Small intestine (tissue), 7 donors: ENCODE results near the gene C4A. TPM values are rescaled to one million over a fixed set of nuclear protein-coding genes. Genes with fewer than 3 reads are reported as not detected.

Experiments
- DNase-seq, 2 donors: peaks; one replicate each; pipeline versions ENCODE4 v3.0.0 to v3.0.0-alpha.2; 2013
- FAIRE-seq: peaks from 2 replicates; lab custom pipeline; 2012; peaks lifted over from hg19 to GRCh38; lab: Jason Lieb, UNC
- H3K27ac ChIP-seq, 3 donors: one replicate each; pipeline ENCODE4 v1.5.1; 2013; ENCODE audit warnings: low read length in 2 of 3, mild to moderate bottlenecking in 2 of 3, control low read depth in 1 of 3, inconsistent platforms in 1 of 3, low read depth in 1 of 3, moderate library complexity in 1 of 3
- H3K27me3 ChIP-seq, 3 donors: one replicate each; pipeline ENCODE4 v1.6.1; 2013; ENCODE audit warnings: low read length in 3 of 3, inconsistent platforms in 1 of 3; ENCODE audit not compliant: control insufficient read depth in 3 of 3, insufficient read depth in 3 of 3
- H3K36me3 ChIP-seq, 3 donors: one replicate each; pipeline ENCODE4 v1.6.1; 2013; ENCODE audit warnings: low read length in 3 of 3, inconsistent platforms in 1 of 3, low read depth in 1 of 3, mild to moderate bottlenecking in 1 of 3, moderate library complexity in 1 of 3; ENCODE audit not compliant: control insufficient read depth in 3 of 3, insufficient read depth in 2 of 3
- H3K4me1 ChIP-seq, 3 donors: one replicate each; pipeline ENCODE4 v1.6.1; 2013; ENCODE audit warnings: low read length in 2 of 3, inconsistent platforms in 1 of 3, low read depth in 1 of 3, mild to moderate bottlenecking in 1 of 3, moderate library complexity in 1 of 3; ENCODE audit not compliant: control insufficient read depth in 3 of 3, insufficient read depth in 2 of 3
- H3K4me3 ChIP-seq, 3 donors: one replicate each; pipeline ENCODE4 v1.5.1; 2013; ENCODE audit warnings: low read length in 3 of 3, control low read depth in 1 of 3, inconsistent platforms in 1 of 3, low read depth in 1 of 3, mild to moderate bottlenecking in 1 of 3, moderate library complexity in 1 of 3
- H3K9me3 ChIP-seq, 2 donors: one replicate each; pipeline ENCODE4 v1.6.1; 2013; ENCODE audit warnings: low read depth in 1 of 2, low read length in 1 of 2; ENCODE audit not compliant: control insufficient read depth in 2 of 2, insufficient read depth in 1 of 2
- WGBS, 3 donors: extraction: QIAGEN DNeasy Blood & Tissue Kit; methylation state at CpG; one replicate each; pipeline ENCODE4 v1.1.7; 2013; 5-methylcytosine and 5-hydroxymethylcytosine counted together
- polyA plus RNA-seq, 4 donors: library from polyadenylated mRNA; stranded (reverse) in 3 of 4; unstranded in 1 of 4; fragments of 200-250 nt in 3 of 4; fragments of 120-200 nt in 1 of 4; gene quantifications; one replicate each; pipeline versions ENCODE4 v1.2.1 to v1.2.3, GENCODE V29; 2013
- donor health status: healthy with polysubstance abuse.
- donor health status: control.
- donor health status: control.
- donor health status: Bipolar disorder and iron deficiency.
- donor health status: healthy.

C4A gene
- polyA plus RNA-seq, 4 donors = 4.0 to 64.7 (median 26.1) TPM

GRCh38 chr6:31965700-31966099 is 16.2 kb upstream of the C4A start:
- DNase-seq (no peak), FAIRE-seq (no peak)
- Histone ChIP-seq H3K9me3 (no peaks in the 10 kb centered on the region), H3K27ac (no peak overlapping the region), H3K4me3 (no peak overlapping the region), H3K4me1 (peaks cover 0 to 1% (median 0%) of the 10 kb centered on the region in 3 donors), H3K36me3 (peaks cover 28 to 94% (median 35%) of the 10 kb centered on the region in 3 donors), H3K27me3 (no peaks in the 10 kb centered on the region)
- WGBS, 3 donors = 91 to 94% (median 92%) methylated on average over 13 of the region's 13 CpGs

GRCh38 chr6:31966506-31966905 is 15.4 kb upstream of the C4A start:
- Histone ChIP-seq H3K36me3 (peaks cover 26 to 95% (median 35%) of the 10 kb centered on the region in 3 donors), H3K9me3 (no peaks in the 10 kb centered on the region), H3K4me1 (peaks cover 2 to 7% (median 3%) of the 10 kb centered on the region in 3 donors), H3K27ac (no peak overlapping the region), H3K27me3 (no peaks in the 10 kb centered on the region), H3K4me3 (no peak overlapping the region)
- FAIRE-seq = no peak
- DNase-seq = no peak
- 92 to 94% (median 93%) methylated on average over 7 of the region's 7 CpGs for WGBS, 3 donors

GRCh38 chr6:31966997-31967925 is 14.6 kb upstream of the C4A start:
- Histone ChIP-seq H3K27me3 (no peaks in the 10 kb centered on the region), H3K27ac (peak overlapping the region in 1 of 3 donors; percentile 6), H3K4me1 (peaks cover 2 to 7% (median 3%) of the 10 kb centered on the region in 3 donors), H3K4me3 (no peak overlapping the region), H3K36me3 (peaks cover 21 to 88% (median 35%) of the 10 kb centered on the region in 3 donors), H3K9me3 (no peaks in the 10 kb centered on the region)
- WGBS, 3 donors = 81 to 87% (median 84%) methylated on average over 10 of the region's 10 CpGs
- no peak for FAIRE-seq
- no peak for DNase-seq

- Histone ChIP-seq H3K4me3 (no peak overlapping the region), H3K27ac (peak overlapping the region in 1 of 3 donors; percentile 6), H3K27me3 (no peaks in the 10 kb centered on the region), H3K4me1 (peaks cover 2 to 8% (median 3%) of the 10 kb centered on the region in 3 donors), H3K9me3 (no peaks in the 10 kb centered on the region), H3K36me3 (peaks cover 20 to 81% (median 35%) of the 10 kb centered on the region in 3 donors)
- 83 to 85% (median 85%) methylated on average over 3 of the region's 3 CpGs for WGBS, 3 donors
- no peak for FAIRE-seq
- no peak for DNase-seq
Observed at GRCh38 chr6:31967926-31968320, 13.9 kb upstream of the C4A start.

GRCh38 chr6:31968326-31968725 is 13.5 kb upstream of the C4A start:
- Histone ChIP-seq H3K9me3 (no peaks in the 10 kb centered on the region), H3K27ac (no peak overlapping the region), H3K27me3 (no peaks in the 10 kb centered on the region), H3K4me3 (no peak overlapping the region), H3K4me1 (peaks cover 2 to 12% (median 7%) of the 10 kb centered on the region in 3 donors), H3K36me3 (peaks cover 20 to 77% (median 35%) of the 10 kb centered on the region in 3 donors)
- WGBS, 3 donors = 85 to 92% (median 89%) methylated on average over 11 of the region's 11 CpGs
- DNase-seq (no peak), FAIRE-seq (no peak)

- peaks cover 17 to 73% (median 31%) of the 10 kb centered on the region in 3 donors for H3K36me3 ChIP-seq
Observed at GRCh38 chr6:31968791-31969711, 12.8 kb upstream of the C4A start.

GRCh38 chr6:31969712-31970603 is 11.9 kb upstream of the C4A start:
- H3K27ac ChIP-seq = no peak overlapping the region
- DNase-seq (no peak), FAIRE-seq (no peak)
- 77 to 81% (median 78%) methylated on average over 17 of the region's 17 CpGs for WGBS, 3 donors
- peaks cover 15 to 68% (median 29%) of the 10 kb centered on the region in 3 donors for H3K36me3 ChIP-seq
- no peak overlapping the region for H3K4me3 ChIP-seq
- no peaks in the 10 kb centered on the region for H3K9me3 ChIP-seq
- peaks cover 2 to 19% (median 7%) of the 10 kb centered on the region in 3 donors for H3K4me1 ChIP-seq
- no peaks in the 10 kb centered on the region for H3K27me3 ChIP-seq

More at GRCh38 chr6:31968791-31969711, 12.8 kb upstream of the C4A start:
- no peak overlapping the region for H3K4me3 ChIP-seq
- DNase-seq = no peak
- WGBS, 3 donors = 86 to 90% (median 87%) methylated on average over 23 of the region's 23 CpGs
- H3K27me3 ChIP-seq = no peaks in the 10 kb centered on the region
- H3K27ac ChIP-seq = no peak overlapping the region
- peaks cover 2 to 19% (median 7%) of the 10 kb centered on the region in 3 donors for H3K4me1 ChIP-seq
- FAIRE-seq = no peak
- no peaks in the 10 kb centered on the region for H3K9me3 ChIP-seq
